ENCODE results near the gene SUN5. TPM values are rescaled to one million over a fixed set of nuclear protein-coding genes. Genes with fewer than 3 reads are reported as not detected.

Gene SUN5
- total RNA-seq, 1 experiment from 2014 or later = not detected

DNA sequence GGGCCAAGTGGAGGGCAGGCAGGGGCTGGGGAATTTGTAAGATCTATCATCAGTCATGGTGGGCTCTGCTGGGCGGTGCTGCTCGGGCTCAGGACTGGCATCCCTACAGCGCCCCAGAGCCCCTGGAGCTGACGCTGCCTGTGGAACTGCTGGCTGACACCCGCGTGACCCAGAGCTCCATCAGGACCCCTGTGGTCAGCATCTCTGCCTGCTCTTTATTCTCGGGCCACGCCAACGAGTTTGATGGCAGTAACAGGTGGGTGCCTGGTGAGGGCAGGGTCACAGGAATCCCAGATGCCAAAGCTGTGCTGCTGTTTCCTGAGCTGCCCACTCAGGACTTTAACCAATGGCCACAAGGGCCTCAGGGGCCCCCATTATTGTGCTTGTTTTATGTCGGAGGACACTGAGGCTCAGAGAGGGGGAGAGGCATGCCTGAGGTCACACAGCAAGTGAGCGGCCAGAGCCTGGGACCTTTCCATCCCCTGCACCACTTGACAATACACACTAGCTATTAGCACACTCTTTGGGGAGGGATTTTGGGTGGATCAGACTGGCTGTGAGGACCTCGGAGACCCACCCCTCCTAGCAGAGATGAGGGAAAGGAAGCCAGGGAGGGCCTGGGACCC lies 9.6 kb upstream of the SUN5 start:
- H3K4me1 ChIP-seq (replicated peaks; ENCODE audit: insufficient read depth) = no peaks in the 10 kb centered on the region
- no peaks in the 10 kb centered on the region for H3K9me2 ChIP-seq (ENCODE audit: insufficient read depth)
- intact Hi-C loops (cut with micrococcal nuclease; ENCODE audit: unreplicated experiment) = no loop called here
- H3K4me2 ChIP-seq = no peak overlapping the region
- DNase-seq = no peak
- BruUV-seq (replicated peaks) = no TSS peak
- no peaks in the 10 kb centered on the region for H3F3A ChIP-seq (ENCODE audit: insufficient read depth, low read depth)
- no peak overlapping the region for H2AFZ ChIP-seq
- no peaks in the 10 kb centered on the region for H3K9me3 ChIP-seq (ENCODE audit: insufficient read depth, low read depth)
- peaks cover 96% of the 10 kb centered on the region for H3K27me3 ChIP-seq (ENCODE audit: insufficient read depth, low read depth)
- H3K27ac ChIP-seq = no peak overlapping the region
- TF ChIP-seq CTCF (conservative IDR thresholded peaks at IDR 0.05) (no peak), EZH2 (IDR thresholded peaks at IDR 0.05; ENCODE audit: low read depth) (no peak)
- no peaks in the 10 kb centered on the region for H3K79me2 ChIP-seq (ENCODE audit: low read depth)
- no peaks in the 10 kb centered on the region for H4K20me1 ChIP-seq (ENCODE audit: insufficient read depth)
- no peak overlapping the region for H3K4me3 ChIP-seq
- ChIA-PET CTCF (no interaction called here), POLR2A (ENCODE audit: unreplicated experiment) (no interaction called here)
- H3K36me3 ChIP-seq (ENCODE audit: low read depth) = no peaks in the 10 kb centered on the region

DNA sequence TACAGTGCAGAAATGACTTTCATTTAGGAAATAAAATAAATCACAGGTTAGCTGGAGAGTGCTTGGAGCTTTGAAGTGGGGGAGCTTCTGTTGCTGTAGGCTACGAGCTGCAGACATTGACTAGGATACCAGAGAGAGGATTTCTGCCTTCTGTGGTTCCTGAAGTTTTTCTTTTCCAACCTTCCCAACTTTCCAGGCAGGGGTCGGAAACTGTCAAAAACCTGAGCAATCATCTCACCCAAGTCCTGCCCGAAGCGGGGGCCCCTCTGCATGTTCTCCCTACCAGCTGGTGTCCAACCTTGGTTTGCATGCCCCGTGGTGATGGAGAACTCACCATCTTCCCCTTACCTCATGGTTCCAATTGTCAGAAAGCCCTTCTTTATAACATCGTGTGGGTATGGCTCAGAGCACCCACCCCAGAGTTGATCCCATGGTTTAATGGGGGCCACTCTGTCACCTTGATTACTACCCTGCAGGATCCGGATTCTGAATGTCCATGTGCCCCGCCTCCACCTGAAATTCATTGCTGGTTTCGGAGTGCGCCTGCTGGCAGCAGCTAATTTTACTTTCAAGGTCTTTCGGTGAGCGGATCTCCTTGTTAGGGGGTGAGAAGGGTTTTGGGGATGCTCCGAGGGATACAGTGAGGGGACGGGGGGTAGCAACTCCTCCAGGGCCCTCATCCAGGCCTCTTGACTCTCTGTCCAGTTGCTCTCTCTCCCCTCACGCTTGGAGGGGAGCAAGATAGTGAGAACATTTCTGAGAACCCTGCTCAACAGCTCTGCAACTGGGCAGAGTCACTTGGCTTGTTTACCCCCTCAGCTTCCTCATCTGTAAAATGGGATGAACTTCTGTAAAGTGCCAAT lies 8.3 kb upstream of the SUN5 start:
- no peak overlapping the region for H2AFZ ChIP-seq
- no peaks in the 10 kb centered on the region for H3K9me2 ChIP-seq (ENCODE audit: insufficient read depth)
- BruUV-seq (replicated peaks) = no TSS peak
- POLR2A ChIA-PET (ENCODE audit: unreplicated experiment) = no interaction called here
- H3K27me3 ChIP-seq (ENCODE audit: insufficient read depth, low read depth) = peaks cover 98% of the 10 kb centered on the region
- CTCF ChIA-PET = no interaction called here
- TF ChIP-seq CTCF (conservative IDR thresholded peaks at IDR 0.05) = no peak
- no peak for TF ChIP-seq EZH2 (IDR thresholded peaks at IDR 0.05; ENCODE audit: low read depth)
- H3K79me2 ChIP-seq (ENCODE audit: low read depth) = no peaks in the 10 kb centered on the region
- H4K20me1 ChIP-seq (ENCODE audit: insufficient read depth) = no peaks in the 10 kb centered on the region
- H3K4me3 ChIP-seq = no peak overlapping the region
- H3K4me1 ChIP-seq (replicated peaks; ENCODE audit: insufficient read depth) = no peaks in the 10 kb centered on the region
- H3K9me3 ChIP-seq (ENCODE audit: insufficient read depth, low read depth) = no peaks in the 10 kb centered on the region
- no peak overlapping the region for H3K4me2 ChIP-seq
- intact Hi-C loops (cut with micrococcal nuclease; ENCODE audit: unreplicated experiment) = no loop called here
- no peak for DNase-seq
- no peaks in the 10 kb centered on the region for H3K36me3 ChIP-seq (ENCODE audit: low read depth)
- no peaks in the 10 kb centered on the region for H3F3A ChIP-seq (ENCODE audit: insufficient read depth, low read depth)
- no peak overlapping the region for H3K27ac ChIP-seq

DNA sequence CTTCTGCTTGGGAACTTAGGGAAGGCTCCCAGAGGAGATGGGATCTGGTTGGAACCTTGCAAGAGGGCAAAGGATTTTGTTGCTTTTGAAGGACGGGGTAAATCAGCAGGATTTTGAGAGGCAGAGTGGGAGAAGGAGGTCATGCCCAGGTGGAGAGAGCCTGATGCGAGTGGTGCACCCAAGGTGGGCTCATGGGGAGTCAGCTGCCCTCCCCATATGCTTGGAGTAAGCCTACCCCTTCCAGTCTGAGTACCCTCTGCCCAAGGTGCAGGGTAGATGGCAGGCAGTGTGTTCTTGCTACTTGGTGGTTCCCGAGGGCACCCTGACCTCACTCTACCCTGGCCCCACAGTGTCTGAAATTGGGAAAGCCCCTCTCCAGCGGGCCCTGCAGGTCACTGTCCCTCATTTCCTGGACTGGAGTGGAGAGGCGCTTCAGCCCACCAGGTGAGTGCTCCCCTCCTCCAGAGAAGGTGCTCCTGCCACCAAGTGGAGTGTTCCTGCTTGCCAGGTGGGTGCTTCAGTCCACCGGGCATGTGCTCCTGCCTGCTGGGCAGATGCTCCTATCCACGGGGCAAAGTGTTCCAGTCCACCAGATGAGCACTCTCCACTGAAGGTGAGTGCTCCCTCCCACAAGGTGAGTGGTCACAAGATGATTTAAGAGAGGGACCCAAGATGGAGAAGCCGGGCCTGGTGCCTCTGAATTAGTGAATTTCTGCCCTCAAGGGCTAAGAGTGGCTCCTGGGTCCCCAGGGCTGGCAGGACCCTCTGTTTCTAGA lies 6.6 kb upstream of the SUN5 start:
- ChIA-PET CTCF (no interaction called here), POLR2A (ENCODE audit: unreplicated experiment) (no interaction called here)
- no peak overlapping the region for H2AFZ ChIP-seq
- BruUV-seq (replicated peaks) = no TSS peak
- no peaks in the 10 kb centered on the region for H4K20me1 ChIP-seq (ENCODE audit: insufficient read depth)
- no peak overlapping the region for H3K4me3 ChIP-seq
- H3K4me2 ChIP-seq = no peak overlapping the region
- H3K4me1 ChIP-seq (replicated peaks; ENCODE audit: insufficient read depth) = no peaks in the 10 kb centered on the region
- no peaks in the 10 kb centered on the region for H3K9me2 ChIP-seq (ENCODE audit: insufficient read depth)
- no peaks in the 10 kb centered on the region for H3K36me3 ChIP-seq (ENCODE audit: low read depth)
- H3K27me3 ChIP-seq (ENCODE audit: insufficient read depth, low read depth) = peaks cover 92% of the 10 kb centered on the region
- intact Hi-C loops (cut with micrococcal nuclease; ENCODE audit: unreplicated experiment) = no loop called here
- H3K79me2 ChIP-seq (ENCODE audit: low read depth) = no peaks in the 10 kb centered on the region
- H3K27ac ChIP-seq = no peak overlapping the region
- H3K9me3 ChIP-seq (ENCODE audit: insufficient read depth, low read depth) = no peaks in the 10 kb centered on the region
- no peak for DNase-seq
- no peaks in the 10 kb centered on the region for H3F3A ChIP-seq (ENCODE audit: insufficient read depth, low read depth)
- TF ChIP-seq CTCF (conservative IDR thresholded peaks at IDR 0.05) (no peak), EZH2 (IDR thresholded peaks at IDR 0.05; ENCODE audit: low read depth) (no peak)

All from PC-9 (cell line).